GM23338 (cell line): ENCODE data around the gene ZSWIM3. TPM values are rescaled to one million over a fixed set of nuclear protein-coding genes. Genes with fewer than 3 reads are reported as not detected.

Source experiments
- ATAC-seq: fragments of 200-7000 bp; cut with Tn5 transposase; 3 replicates; pipeline ENCODE4 v1.9.1; 2020
- DNase-seq: peaks from one replicate; pipeline ENCODE4 v3.0.0-alpha.2; 2015; ENCODE audit warnings: low spot score
- H2AFZ ChIP-seq: fragments of 200-600 bp; sonication (generic); 2 replicates; pipeline ENCODE4 v1.8.0; 2016; ENCODE audit warnings: antibody characterized with exemption, mild to moderate bottlenecking, moderate library complexity
- H3F3A ChIP-seq: fragments of 200-600 bp; sonication (generic); replicated peaks from 2 replicates; pipeline ENCODE4 v1.8.0; 2017; ENCODE audit warnings: antibody characterized with exemption, mixed run types, low read depth
- H3K27ac ChIP-seq: fragments of 200-600 bp; sonication (generic); 2 replicates; pipeline ENCODE4 v1.6.1; 2016; ENCODE audit warnings: low read depth
- H3K27me3 ChIP-seq: fragments of 200-600 bp; sonication (generic); 2 replicates; pipeline ENCODE4 v1.8.0; 2016; ENCODE audit warnings: mild to moderate bottlenecking, mixed run types, moderate library complexity; ENCODE audit not compliant: insufficient read depth
- H3K36me3 ChIP-seq: fragments of 200-600 bp; sonication (generic); 2 replicates; pipeline ENCODE4 v1.8.0; 2016; ENCODE audit warnings: mild to moderate bottlenecking; ENCODE audit not compliant: insufficient read depth
- H3K4me1 ChIP-seq: fragments of 200-600 bp; sonication (generic); 2 replicates; pipeline ENCODE4 v1.8.0; 2016; ENCODE audit warnings: mild to moderate bottlenecking, moderate library complexity; ENCODE audit not compliant: insufficient read depth
- H3K4me2 ChIP-seq: fragments of 200-600 bp; sonication (generic); 2 replicates; pipeline ENCODE4 v1.7.1; 2017; ENCODE audit warnings: mixed run types
- H3K4me3 ChIP-seq: fragments of 200-600 bp; sonication (generic); 2 replicates; pipeline ENCODE4 v1.6.1; 2016; ENCODE audit warnings: mixed run types
- H3K79me2 ChIP-seq: fragments of 200-600 bp; sonication (generic); replicated peaks from 2 replicates; pipeline ENCODE4 v1.8.0; 2017; ENCODE audit warnings: mild to moderate bottlenecking; ENCODE audit not compliant: insufficient read depth
- H3K9me2 ChIP-seq: fragments of 200-600 bp; sonication (generic); 2 replicates; pipeline ENCODE4 v1.8.0; 2017; ENCODE audit not compliant: insufficient read depth
- H4K20me1 ChIP-seq: fragments of 200-600 bp; sonication (generic); replicated peaks from 2 replicates; pipeline ENCODE4 v1.8.0; 2017; ENCODE audit warnings: mild to moderate bottlenecking; ENCODE audit not compliant: insufficient read depth
- H3K27ac Mint-ChIP-seq: 2 replicates; pipeline ENCODE4 v1.8.0; 2020; ENCODE audit warnings: inconsistent platforms, mild to moderate bottlenecking, moderate library complexity, mixed read lengths
- H3K27me3 Mint-ChIP-seq: 3 replicates; pipeline ENCODE4 v1.8.0; 2022; ENCODE audit warnings: low read depth, mild to moderate bottlenecking, moderate library complexity, mixed read lengths, inconsistent platforms; ENCODE audit not compliant: insufficient read depth, poor library complexity
- H3K36me3 Mint-ChIP-seq: 3 replicates; pipeline ENCODE4 v1.8.0; 2021; ENCODE audit warnings: low read depth, mild to moderate bottlenecking, inconsistent platforms, moderate library complexity, mixed read lengths
- H3K4me1 Mint-ChIP-seq: 3 replicates; pipeline ENCODE4 v1.8.0; 2020; ENCODE audit warnings: mild to moderate bottlenecking, inconsistent platforms, mixed read lengths
- H3K4me3 Mint-ChIP-seq: 3 replicates; pipeline ENCODE4 v1.8.0; 2021; ENCODE audit warnings: moderate library complexity, mild to moderate bottlenecking, inconsistent platforms, mixed read lengths
- H3K9me3 Mint-ChIP-seq: 3 replicates; pipeline ENCODE4 v1.8.0; 2020; ENCODE audit warnings: moderate library complexity, mild to moderate bottlenecking, inconsistent platforms, mixed read lengths
- CREB1 ChIP-seq: fragments of 250-450 bp; sonication (Bioruptor Pico); IDR thresholded peaks from 2 replicates; pipeline ENCODE4 v1.5.0; 2020; ENCODE audit warnings: low read depth, mild to moderate bottlenecking, moderate library complexity
- EZH2 ChIP-seq: fragments of 200-600 bp; sonication (generic); IDR thresholded peaks from one replicate; pipeline ENCODE4 v1.8.0; 2017; ENCODE audit warnings: antibody characterized with exemption, mild to moderate bottlenecking, low read depth; ENCODE audit not compliant: unreplicated experiment
- EZH2phosphoT487 ChIP-seq: fragments of 200-600 bp; sonication (generic); IDR thresholded peaks from one replicate; pipeline ENCODE4 v1.8.1; 2018; ENCODE audit warnings: antibody characterized with exemption; ENCODE audit not compliant: unreplicated experiment
- JUNB ChIP-seq: IDR thresholded peaks from one replicate; pipeline ENCODE4 v1.6.1; 2016; ENCODE audit warnings: antibody characterized with exemption; ENCODE audit not compliant: unreplicated experiment
- NANOG ChIP-seq: IDR thresholded peaks from 2 replicates; pipeline ENCODE4 v1.6.1; 2016; ENCODE audit warnings: antibody characterized with exemption, borderline replicate concordance
- POLR2AphosphoS5 ChIP-seq: IDR thresholded peaks from 2 replicates; pipeline ENCODE4 v1.6.1; 2016; ENCODE audit warnings: antibody characterized with exemption, low read depth
- STAT1 ChIP-seq: IDR thresholded peaks from one replicate; pipeline ENCODE4 v1.6.1; 2016; ENCODE audit warnings: antibody characterized with exemption; ENCODE audit not compliant: unreplicated experiment
- ZNF114 ChIP-seq: fragments of 250-450 bp; sonication (Bioruptor Pico); IDR thresholded peaks from 2 replicates; pipeline ENCODE4 v1.5.0; 2020; ENCODE audit warnings: mild to moderate bottlenecking, moderate library complexity
- ZNF331 ChIP-seq: fragments of 250-450 bp; sonication (Bioruptor Pico); IDR thresholded peaks from 2 replicates; pipeline ENCODE4 v1.5.0; 2020; ENCODE audit warnings: low read depth, mild to moderate bottlenecking, moderate library complexity
- polyA plus RNA-seq: library from polyadenylated mRNA; unstranded; fragments of >200 nt; fragmentation: Nextera tagmentation; extraction: Ambion mirVana; gene quantifications from 2 replicates; pipeline ENCODE4 v1.2.1, GENCODE V29; 2016
- total RNA-seq: library from RNA; depleted of rRNA; stranded (reverse); fragments of >200 nt; shearing (Covaris generic); gene quantifications from 2 replicates; pipeline ENCODE4 v1.2.3, GENCODE V29; 2014
- TF ChIP-seq, protein P1 (sequence below): IDR thresholded peaks from one replicate; pipeline ENCODE4 v1.6.1; 2018; ENCODE audit warnings: antibody characterized with exemption; ENCODE audit not compliant: unreplicated experiment
- TF ChIP-seq, protein P2 (sequence below): IDR thresholded peaks from 2 replicates; pipeline ENCODE4 v1.6.1; 2016; ENCODE audit warnings: antibody characterized with exemption
- TF ChIP-seq, protein P3 (sequence below), 2 experiments: fragments of 200-600 bp in 1 of 2; sonication (generic) in 1 of 2; conservative IDR thresholded peaks; 2 replicates each; pipeline versions ENCODE4 v1.5.1 to v1.6.1; 2016 to 2017; ENCODE audit warnings: antibody characterized with exemption in 2 of 2, low read depth in 2 of 2, mild to moderate bottlenecking in 2 of 2, moderate library complexity in 1 of 2

Gene ZSWIM3
- total and polyA plus RNA-seq, 2 experiments from 2014 or later: 2.0 to 8.2 TPM

DNA sequence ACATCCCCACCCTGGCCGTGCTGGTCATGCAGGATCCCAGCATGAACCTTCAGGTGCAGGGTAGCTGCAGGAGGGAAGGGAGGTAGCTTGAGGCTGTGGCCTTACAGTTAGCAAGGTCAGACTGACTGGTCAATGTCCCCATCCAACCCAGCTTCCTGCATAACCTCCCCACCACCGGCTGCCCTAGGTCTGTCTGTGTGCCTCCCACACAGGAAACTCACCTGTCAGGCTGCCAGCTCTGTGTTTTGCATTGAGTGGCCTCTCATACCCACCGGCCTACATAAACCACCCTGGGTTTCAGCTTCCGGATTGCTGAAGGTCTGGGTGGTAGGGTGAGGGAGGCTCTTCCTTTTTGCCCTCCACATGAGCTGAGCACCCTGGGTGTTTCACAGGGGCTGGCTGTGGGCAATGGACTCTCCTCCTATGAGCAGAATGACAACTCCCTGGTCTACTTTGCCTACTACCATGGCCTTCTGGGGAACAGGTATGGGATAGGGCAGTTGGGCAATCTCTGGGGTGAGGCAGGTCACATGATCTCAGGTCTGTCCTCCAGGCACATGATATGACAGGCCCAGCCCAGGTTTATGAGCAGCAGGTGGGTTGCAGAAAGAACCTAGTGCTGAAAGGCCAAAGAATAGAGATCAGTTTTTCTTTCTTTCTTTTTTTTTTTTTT, 35.5 kb downstream of the ZSWIM3 start (continued):
- TF ChIP-seq, protein P1, sequence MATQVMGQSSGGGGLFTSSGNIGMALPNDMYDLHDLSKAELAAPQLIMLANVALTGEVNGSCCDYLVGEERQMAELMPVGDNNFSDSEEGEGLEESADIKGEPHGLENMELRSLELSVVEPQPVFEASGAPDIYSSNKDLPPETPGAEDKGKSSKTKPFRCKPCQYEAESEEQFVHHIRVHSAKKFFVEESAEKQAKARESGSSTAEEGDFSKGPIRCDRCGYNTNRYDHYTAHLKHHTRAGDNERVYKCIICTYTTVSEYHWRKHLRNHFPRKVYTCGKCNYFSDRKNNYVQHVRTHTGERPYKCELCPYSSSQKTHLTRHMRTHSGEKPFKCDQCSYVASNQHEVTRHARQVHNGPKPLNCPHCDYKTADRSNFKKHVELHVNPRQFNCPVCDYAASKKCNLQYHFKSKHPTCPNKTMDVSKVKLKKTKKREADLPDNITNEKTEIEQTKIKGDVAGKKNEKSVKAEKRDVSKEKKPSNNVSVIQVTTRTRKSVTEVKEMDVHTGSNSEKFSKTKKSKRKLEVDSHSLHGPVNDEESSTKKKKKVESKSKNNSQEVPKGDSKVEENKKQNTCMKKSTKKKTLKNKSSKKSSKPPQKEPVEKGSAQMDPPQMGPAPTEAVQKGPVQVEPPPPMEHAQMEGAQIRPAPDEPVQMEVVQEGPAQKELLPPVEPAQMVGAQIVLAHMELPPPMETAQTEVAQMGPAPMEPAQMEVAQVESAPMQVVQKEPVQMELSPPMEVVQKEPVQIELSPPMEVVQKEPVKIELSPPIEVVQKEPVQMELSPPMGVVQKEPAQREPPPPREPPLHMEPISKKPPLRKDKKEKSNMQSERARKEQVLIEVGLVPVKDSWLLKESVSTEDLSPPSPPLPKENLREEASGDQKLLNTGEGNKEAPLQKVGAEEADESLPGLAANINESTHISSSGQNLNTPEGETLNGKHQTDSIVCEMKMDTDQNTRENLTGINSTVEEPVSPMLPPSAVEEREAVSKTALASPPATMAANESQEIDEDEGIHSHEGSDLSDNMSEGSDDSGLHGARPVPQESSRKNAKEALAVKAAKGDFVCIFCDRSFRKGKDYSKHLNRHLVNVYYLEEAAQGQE: no peak
- no peak for TF ChIP-seq ZNF331
- TF ChIP-seq EZH2phosphoT487: no peak
- no peak for TF ChIP-seq CREB1 (CRISPR knock-in tag)
- no peak for TF ChIP-seq STAT1
- no peak for TF ChIP-seq EZH2
- TF ChIP-seq JUNB: no peak
- TF ChIP-seq, protein P2, sequence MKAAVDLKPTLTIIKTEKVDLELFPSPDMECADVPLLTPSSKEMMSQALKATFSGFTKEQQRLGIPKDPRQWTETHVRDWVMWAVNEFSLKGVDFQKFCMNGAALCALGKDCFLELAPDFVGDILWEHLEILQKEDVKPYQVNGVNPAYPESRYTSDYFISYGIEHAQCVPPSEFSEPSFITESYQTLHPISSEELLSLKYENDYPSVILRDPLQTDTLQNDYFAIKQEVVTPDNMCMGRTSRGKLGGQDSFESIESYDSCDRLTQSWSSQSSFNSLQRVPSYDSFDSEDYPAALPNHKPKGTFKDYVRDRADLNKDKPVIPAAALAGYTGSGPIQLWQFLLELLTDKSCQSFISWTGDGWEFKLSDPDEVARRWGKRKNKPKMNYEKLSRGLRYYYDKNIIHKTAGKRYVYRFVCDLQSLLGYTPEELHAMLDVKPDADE: no peak
- TF ChIP-seq POLR2AphosphoS5: no peak
- no peak for TF ChIP-seq NANOG
- TF ChIP-seq ZNF114 (CRISPR knock-in tag): no peak

DNA sequence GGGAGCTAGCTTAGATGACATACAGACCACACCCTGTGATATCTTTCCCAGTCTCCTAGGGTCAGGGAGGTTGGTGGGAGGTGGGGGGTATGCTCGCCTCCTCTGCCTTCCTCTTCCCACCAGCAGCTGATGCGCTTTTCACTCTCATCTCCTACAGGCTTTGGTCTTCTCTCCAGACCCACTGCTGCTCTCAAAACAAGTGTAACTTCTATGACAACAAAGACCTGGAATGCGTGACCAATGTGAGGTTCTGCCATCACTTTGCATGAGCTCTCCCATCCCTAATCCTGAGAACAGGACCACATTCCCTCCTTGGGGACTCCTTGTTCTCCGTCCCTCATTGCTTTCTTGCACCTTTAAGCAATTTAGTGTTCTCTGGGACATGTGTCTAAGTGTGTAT, 36.4 kb downstream of the ZSWIM3 start:
- Mint-ChIP-seq H3K36me3 (peaks cover 42% of the 10 kb centered on the region), H3K4me3 (no peak overlapping the region), H3K9me3 (peaks cover 3% of the 10 kb centered on the region; the same call in 1 of the 3 replicates), H3K27ac (no peak overlapping the region), H3K4me1 (peaks cover 14% of the 10 kb centered on the region; the same call in 2 of the 3 replicates), H3K27me3 (peaks cover 21% of the 10 kb centered on the region)
- Histone ChIP-seq H4K20me1 (no peaks in the 10 kb centered on the region), H3K4me1 (peaks cover 3% of the 10 kb centered on the region; the same call in 1 of the 2 replicates), H3K4me2 (no peak overlapping the region), H3K27ac (no peak overlapping the region), H2AFZ (no peak overlapping the region), H3K4me3 (no peak overlapping the region), H3K36me3 (no peaks in the 10 kb centered on the region), H3F3A (0 out of 2 replicates have a peak, but pooled peaks cover 6% of the 10 kb centered on the region), H3K79me2 (0 out of 2 replicates have a peak, but pooled peaks cover 5% of the 10 kb centered on the region), H3K9me2 (no peaks in the 10 kb centered on the region), H3K27me3 (no peaks in the 10 kb centered on the region)
- no peak for DNase-seq
- ATAC-seq: no peak
- no peak for TF ChIP-seq NANOG
- TF ChIP-seq, protein P2: no peak
- TF ChIP-seq CREB1 (CRISPR knock-in tag): no peak
- TF ChIP-seq JUNB: no peak
- no peak for TF ChIP-seq STAT1
- TF ChIP-seq, protein P3, sequence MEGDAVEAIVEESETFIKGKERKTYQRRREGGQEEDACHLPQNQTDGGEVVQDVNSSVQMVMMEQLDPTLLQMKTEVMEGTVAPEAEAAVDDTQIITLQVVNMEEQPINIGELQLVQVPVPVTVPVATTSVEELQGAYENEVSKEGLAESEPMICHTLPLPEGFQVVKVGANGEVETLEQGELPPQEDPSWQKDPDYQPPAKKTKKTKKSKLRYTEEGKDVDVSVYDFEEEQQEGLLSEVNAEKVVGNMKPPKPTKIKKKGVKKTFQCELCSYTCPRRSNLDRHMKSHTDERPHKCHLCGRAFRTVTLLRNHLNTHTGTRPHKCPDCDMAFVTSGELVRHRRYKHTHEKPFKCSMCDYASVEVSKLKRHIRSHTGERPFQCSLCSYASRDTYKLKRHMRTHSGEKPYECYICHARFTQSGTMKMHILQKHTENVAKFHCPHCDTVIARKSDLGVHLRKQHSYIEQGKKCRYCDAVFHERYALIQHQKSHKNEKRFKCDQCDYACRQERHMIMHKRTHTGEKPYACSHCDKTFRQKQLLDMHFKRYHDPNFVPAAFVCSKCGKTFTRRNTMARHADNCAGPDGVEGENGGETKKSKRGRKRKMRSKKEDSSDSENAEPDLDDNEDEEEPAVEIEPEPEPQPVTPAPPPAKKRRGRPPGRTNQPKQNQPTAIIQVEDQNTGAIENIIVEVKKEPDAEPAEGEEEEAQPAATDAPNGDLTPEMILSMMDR (conservative IDR thresholded peaks at IDR 0.05; ENCODE audit: low read depth in 2 of 2): no peak
- TF ChIP-seq EZH2: no peak
